Lung (tissue), 12 donors: Measurements from ENCODE around the gene SPG7. TPM values are rescaled to one million over a fixed set of nuclear protein-coding genes. Genes with fewer than 3 reads are reported as not detected.

Experiments
- ATAC-seq: fragments of 200-7000 bp; cut with Tn5 transposase; one replicate; pipeline ENCODE4 v1.9.1; 2020; ENCODE audit warnings: moderate number of reproducible peaks; ENCODE audit not compliant: insufficient read depth, low FRiP score
- DNase-seq, 3 donors: peaks; one replicate each; pipeline ENCODE4 v3.0.0-alpha.2; 2013 to 2017
- H3K27ac ChIP-seq, 2 donors: one replicate each; pipeline ENCODE4 v1.5.1; 2013; ENCODE audit warnings: mild to moderate bottlenecking in 2 of 2, moderate library complexity in 2 of 2, control low read depth in 1 of 2, inconsistent platforms in 1 of 2, low read depth in 1 of 2, low read length in 1 of 2
- H3K27me3 ChIP-seq, 3 donors: one replicate each; pipeline ENCODE4 v1.5.1; 2013; ENCODE audit warnings: low read length in 2 of 3; ENCODE audit not compliant: control insufficient read depth in 3 of 3, insufficient read depth in 3 of 3
- H3K36me3 ChIP-seq, 4 donors: one replicate each; pipeline ENCODE4 v1.5.1; 2013; ENCODE audit warnings: low read length in 4 of 4, mild to moderate bottlenecking in 1 of 4, moderate library complexity in 1 of 4; ENCODE audit not compliant: control insufficient read depth in 4 of 4, insufficient read depth in 4 of 4
- H3K4me1 ChIP-seq, 5 donors: one replicate each; pipeline ENCODE4 v1.5.1; 2013; ENCODE audit warnings: low read length in 5 of 5, mild to moderate bottlenecking in 2 of 5, moderate library complexity in 1 of 5; ENCODE audit not compliant: control insufficient read depth in 5 of 5, insufficient read depth in 5 of 5
- H3K4me3 ChIP-seq: one replicate; pipeline ENCODE4 v1.5.1; 2013; ENCODE audit warnings: mild to moderate bottlenecking, control low read depth, moderate library complexity
- H3K9ac ChIP-seq, 2 donors: one replicate each; pipeline ENCODE4 v1.5.1; 2013; ENCODE audit warnings: low read length in 2 of 2, control low read depth in 1 of 2; ENCODE audit not compliant: insufficient read depth in 1 of 2
- H3K9me3 ChIP-seq, 4 donors: one replicate each; pipeline ENCODE4 v1.5.1; 2013; ENCODE audit warnings: low read length in 3 of 4, mild to moderate bottlenecking in 1 of 4, moderate library complexity in 1 of 4; ENCODE audit not compliant: control insufficient read depth in 4 of 4, insufficient read depth in 3 of 4
- CTCF ChIP-seq: IDR thresholded peaks from 2 replicates; pipeline ENCODE4 v1.5.1; 2012; ENCODE audit warnings: mild to moderate bottlenecking; ENCODE audit errors: control extremely low read depth, extremely low read depth
- WGBS, 2 donors: extraction: QIAGEN DNeasy Blood & Tissue Kit; methylation state at CpG; one replicate each; pipeline ENCODE4 v1.1.7; 2013; 5-methylcytosine and 5-hydroxymethylcytosine counted together
- polyA plus RNA-seq, 2 donors: library from polyadenylated mRNA; stranded (reverse); fragments of 200-250 nt; gene quantifications; one replicate each; pipeline ENCODE4 v1.2.1, GENCODE V29; 2013
- total RNA-seq, 2 donors: library from RNA; depleted of rRNA in 1 of 2; stranded (reverse); fragments of >200 nt in 1 of 2; gene quantifications; one replicate each; pipeline ENCODE4 v1.2.1, GENCODE V29; 2014 to 2021
- donor health status: control.
- donor health status: control.
- donor health status: Bipolar disorder and iron deficiency.
- donor health status: healthy.
- donor health status: DM: yes; HTN: yes; CAD: no.

The SPG7 gene
- total and polyA plus RNA-seq, 4 donors, result 59.0 to 114 (median 95.4) TPM

GRCh38 chr16:89593841-89594240 is 85.6 kb downstream of the SPG7 start:
- no peaks in the 10 kb centered on the region for H3K36me3 ChIP-seq
- WGBS, 2 donors, result 62 to 80% methylated on average over 15 of the region's 15 CpGs
- H3K9me3 ChIP-seq, result no peaks in the 10 kb centered on the region
- no peaks in the 10 kb centered on the region for H3K4me1 ChIP-seq
- ATAC-seq, result no peak
- no peak overlapping the region for H3K27ac ChIP-seq
- H3K4me3 ChIP-seq, result no peak overlapping the region
- TF ChIP-seq CTCF, result no peak
- no peak overlapping the region for H3K9ac ChIP-seq
- no peaks in the 10 kb centered on the region for H3K27me3 ChIP-seq
- DNase-seq, result no peak

DNA sequence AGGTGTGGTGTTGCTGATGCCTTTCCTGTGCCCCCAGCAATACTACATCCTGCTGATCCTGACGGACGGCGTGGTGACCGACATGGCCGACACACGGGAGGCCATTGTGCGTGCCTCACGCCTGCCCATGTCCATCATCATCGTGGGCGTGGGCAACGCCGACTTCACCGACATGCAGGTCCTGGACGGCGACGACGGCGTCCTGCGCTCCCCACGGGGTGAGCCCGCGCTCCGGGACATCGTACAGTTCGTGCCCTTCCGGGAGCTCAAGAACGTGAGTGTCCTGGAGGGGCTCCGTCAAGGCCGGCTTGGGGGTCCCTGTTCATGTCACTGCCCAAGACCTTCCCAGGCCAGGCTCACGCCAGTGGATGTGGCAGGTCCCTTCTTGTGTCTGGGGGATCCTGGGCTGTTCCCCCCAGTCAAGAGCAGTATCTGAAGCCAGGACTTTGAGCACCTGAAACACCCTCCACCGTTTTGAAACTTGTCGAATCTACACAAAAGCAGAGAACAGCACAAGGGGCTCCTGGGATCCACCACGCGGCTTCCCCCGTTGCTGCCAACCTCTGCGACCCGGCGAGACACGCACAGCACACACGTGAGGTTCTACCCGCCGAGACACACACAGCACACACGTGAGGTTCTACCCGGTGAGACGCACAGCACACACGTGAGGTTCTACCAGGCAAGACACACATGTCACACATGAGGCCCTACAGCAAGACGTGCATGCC is 87.3 kb downstream of the SPG7 start:
- Histone ChIP-seq H3K27me3 (no peaks in the 10 kb centered on the region), H3K36me3 (no peaks in the 10 kb centered on the region), H3K9me3 (no peaks in the 10 kb centered on the region), H3K9ac (no peak overlapping the region), H3K27ac (no peak overlapping the region), H3K4me3 (no peak overlapping the region), H3K4me1 (no peaks in the 10 kb centered on the region)
- no peak for DNase-seq
- 95 to 96% methylated on average over 47 of the region's 47 CpGs for WGBS, 2 donors
- no peak for ATAC-seq
- TF ChIP-seq CTCF, result no peak

DNA sequence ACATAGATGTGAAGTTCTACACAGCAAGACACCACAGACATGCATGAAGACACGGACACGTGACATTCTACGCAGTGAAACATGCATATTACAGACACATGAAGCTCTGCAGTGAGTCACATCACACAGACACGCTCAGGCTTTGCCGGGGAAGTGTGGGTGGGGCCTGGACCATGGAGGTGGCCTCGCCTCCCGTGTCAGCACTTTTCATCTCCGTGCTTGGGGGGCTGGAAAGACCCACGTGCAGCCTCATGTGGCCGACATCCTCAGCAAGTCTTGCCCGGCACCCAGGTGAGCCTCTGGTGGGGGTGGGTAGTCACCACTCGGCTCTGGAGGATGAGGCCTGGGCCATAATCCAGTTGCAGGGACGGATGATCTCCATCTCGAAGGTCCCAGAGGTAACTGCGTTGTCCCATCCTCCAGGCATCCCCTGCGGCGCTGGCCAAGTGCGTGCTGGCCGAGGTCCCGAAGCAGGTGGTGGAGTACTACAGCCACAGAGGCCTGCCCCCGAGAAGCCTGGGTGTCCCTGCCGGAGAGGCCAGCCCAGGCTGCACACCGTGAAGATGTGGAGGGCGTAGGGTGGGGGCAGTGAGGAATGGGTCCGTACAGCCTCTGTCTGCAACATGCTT is 88.0 kb downstream of the SPG7 start:
- TF ChIP-seq CTCF, result no peak
- Histone ChIP-seq H3K36me3 (no peaks in the 10 kb centered on the region), H3K4me1 (no peaks in the 10 kb centered on the region), H3K27ac (no peak overlapping the region), H3K4me3 (no peak overlapping the region), H3K9ac (no peak overlapping the region), H3K9me3 (no peaks in the 10 kb centered on the region), H3K27me3 (no peaks in the 10 kb centered on the region)
- DNase-seq, result no peak
- WGBS, 2 donors, result 87 to 92% methylated on average over 25 of the region's 25 CpGs
- ATAC-seq, result no peak
